ENCODE data around the gene PAN3. TPM values are rescaled to one million over a fixed set of nuclear protein-coding genes. Genes with fewer than 3 reads are reported as not detected.

Gene PAN3
- total RNA-seq, 1 experiment from 2014 or later: 48.5 TPM

DNA sequence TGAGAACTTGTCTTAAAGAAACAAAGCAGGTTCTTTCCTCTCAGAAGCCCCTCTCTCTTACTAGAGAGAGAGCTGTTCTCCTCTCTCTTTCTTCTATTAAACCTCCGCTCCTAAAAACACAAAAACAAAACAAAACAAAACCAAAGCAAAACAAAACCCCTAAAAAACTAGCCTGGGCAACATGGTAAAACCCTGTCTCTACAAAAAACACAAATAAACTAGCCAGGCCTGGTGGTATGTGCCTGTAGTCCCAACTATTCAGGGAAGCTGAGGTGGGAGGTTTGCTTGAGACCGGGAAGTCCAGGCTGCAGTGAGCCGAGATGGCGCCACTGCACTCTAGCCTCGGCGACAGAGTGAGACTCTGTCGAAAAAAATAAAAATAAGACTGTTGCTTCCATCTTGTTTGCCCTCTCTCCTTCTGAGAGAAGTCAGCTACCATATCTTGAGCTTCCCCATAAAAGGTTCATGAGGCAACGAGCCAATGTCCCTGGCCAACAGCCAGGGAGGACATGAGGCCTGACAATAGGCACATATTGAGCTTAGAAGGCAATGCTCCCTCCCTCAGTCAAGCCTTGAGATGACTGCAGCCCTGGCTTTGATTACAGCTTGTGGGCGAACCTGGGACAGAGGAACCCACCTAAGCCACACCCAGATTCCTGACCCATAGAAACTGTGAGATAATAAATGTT is 20.5 kb upstream of the PAN3 start:
- H3K27me3 Mint-ChIP-seq (ENCODE audit: low read depth): no peaks in the 10 kb centered on the region
- Histone ChIP-seq H2BK120ac (ENCODE audit: low read depth, low read length, poor library complexity, severe bottlenecking) (no peak overlapping the region), H2BK15ac (ENCODE audit: low read depth, low read length) (no peak overlapping the region), H3K79me1 (ENCODE audit: insufficient read depth, low read depth, low read length, poor library complexity, severe bottlenecking) (no peaks in the 10 kb centered on the region), H4K20me1 (ENCODE audit: control insufficient read depth, insufficient read depth, insufficient read length) (no peaks in the 10 kb centered on the region), H4K5ac (ENCODE audit: insufficient read length, low read depth, low read length) (no peak overlapping the region), H2AFZ (ENCODE audit: low read length) (peak overlapping the region; percentile 90), H3K4me2 (ENCODE audit: insufficient read depth, insufficient read length, low read length) (no peak overlapping the region), H3K14ac (ENCODE audit: insufficient read depth, low read length) (no peak overlapping the region), H3T11ph (ENCODE audit: low read length) (no peak overlapping the region), H3K23ac (ENCODE audit: insufficient read length, low read depth, low read length) (no peak overlapping the region), H2AK5ac (ENCODE audit: insufficient read length, low read length) (no peak overlapping the region), H3K18ac (ENCODE audit: insufficient read length, low read depth, low read length) (no peak overlapping the region), H3K23me2 (ENCODE audit: insufficient read length, low read depth, low read length, poor library complexity, severe bottlenecking) (no peaks in the 10 kb centered on the region), H2BK20ac (ENCODE audit: low read depth, low read length, poor library complexity, severe bottlenecking) (no peak overlapping the region), H3K4me1 (ENCODE audit: insufficient read depth, low read length) (no peaks in the 10 kb centered on the region), H3K4ac (ENCODE audit: low read depth, low read length) (no peak overlapping the region), H3K27ac (ENCODE audit: insufficient read length, low read depth, low read length) (no peak overlapping the region), H3K9ac (ENCODE audit: extremely low read depth, insufficient read length, low read length) (no peak overlapping the region), H4K8ac (replicated peaks; ENCODE audit: insufficient read length, low read depth, low read length) (no peak overlapping the region), H3K56ac (ENCODE audit: insufficient read length, low read depth, low read length) (no peak overlapping the region), H3K9me3 (ENCODE audit: control insufficient read depth, low read depth, low read length) (no peaks in the 10 kb centered on the region), H3K79me2 (ENCODE audit: insufficient read depth, low read length) (no peaks in the 10 kb centered on the region), H2BK5ac (ENCODE audit: insufficient read length, low read length) (no peak overlapping the region), H4K91ac (ENCODE audit: insufficient read length, low read depth, low read length) (no peak overlapping the region), H2BK12ac (ENCODE audit: insufficient read length, low read depth, low read length) (no peak overlapping the region), H3K27me3 (ENCODE audit: insufficient read depth, low read length) (no peaks in the 10 kb centered on the region)
- TF ChIP-seq, protein P1, sequence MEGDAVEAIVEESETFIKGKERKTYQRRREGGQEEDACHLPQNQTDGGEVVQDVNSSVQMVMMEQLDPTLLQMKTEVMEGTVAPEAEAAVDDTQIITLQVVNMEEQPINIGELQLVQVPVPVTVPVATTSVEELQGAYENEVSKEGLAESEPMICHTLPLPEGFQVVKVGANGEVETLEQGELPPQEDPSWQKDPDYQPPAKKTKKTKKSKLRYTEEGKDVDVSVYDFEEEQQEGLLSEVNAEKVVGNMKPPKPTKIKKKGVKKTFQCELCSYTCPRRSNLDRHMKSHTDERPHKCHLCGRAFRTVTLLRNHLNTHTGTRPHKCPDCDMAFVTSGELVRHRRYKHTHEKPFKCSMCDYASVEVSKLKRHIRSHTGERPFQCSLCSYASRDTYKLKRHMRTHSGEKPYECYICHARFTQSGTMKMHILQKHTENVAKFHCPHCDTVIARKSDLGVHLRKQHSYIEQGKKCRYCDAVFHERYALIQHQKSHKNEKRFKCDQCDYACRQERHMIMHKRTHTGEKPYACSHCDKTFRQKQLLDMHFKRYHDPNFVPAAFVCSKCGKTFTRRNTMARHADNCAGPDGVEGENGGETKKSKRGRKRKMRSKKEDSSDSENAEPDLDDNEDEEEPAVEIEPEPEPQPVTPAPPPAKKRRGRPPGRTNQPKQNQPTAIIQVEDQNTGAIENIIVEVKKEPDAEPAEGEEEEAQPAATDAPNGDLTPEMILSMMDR (conservative IDR thresholded peaks at IDR 0.05): peak; percentile 17; the same call in 1 of the 3 replicates
- peaks cover 5 to 6% of the 10 kb centered on the region in 2 experiments for H3K4me1 Mint-ChIP-seq
- H3K36me3 Mint-ChIP-seq (ENCODE audit: insufficient read depth in 1 of 3, low read depth in 3 of 3): no peaks in the 10 kb centered on the region
- DNase-seq: peak; percentile 39
- no peak overlapping the region for H3K4me3 Mint-ChIP-seq
- 100% methylated on average over 1 of the region's 9 CpGs for WGBS (ENCODE audit: extremely low coverage, insufficient read length, low lambda C conversion rate)
- peaks cover 0 to 4% of the 10 kb centered on the region in 2 experiments; a peak in 1 of 5 replicates for H3K9me3 Mint-ChIP-seq
- H3K27ac Mint-ChIP-seq: peak overlapping the region; percentile 22 to 57 (median 41); a peak in 5 of 7 replicates
